WTC11 (cell line): ENCODE measurements around the gene LRRC74B.

Experiments used
- GRHL2 ChIP-seq: fragments of 250-450 bp; sonication (Bioruptor Pico); IDR thresholded peaks from 2 replicates; pipeline ENCODE4 v1.8.0; 2022; ENCODE audit warnings: mild to moderate bottlenecking, moderate library complexity; ENCODE audit not compliant: insufficient replicate concordance, severe bottlenecking
- NFYB ChIP-seq: sonication (generic); formaldehyde crosslinking; conservative IDR thresholded peaks from 2 replicates; pipeline ENCODE4 v1.8.0; 2022; ENCODE audit warnings: low read depth, missing genetic modification reagents
- NR2C2 ChIP-seq: sonication (generic); formaldehyde crosslinking; IDR thresholded peaks from 2 replicates; pipeline ENCODE4 v1.8.0; 2022; ENCODE audit warnings: mild to moderate bottlenecking, missing genetic modification reagents
- RELA ChIP-seq: sonication (generic); formaldehyde crosslinking; IDR thresholded peaks from 2 replicates; pipeline ENCODE4 v1.8.1; 2022; ENCODE audit warnings: missing genetic modification reagents, mild to moderate bottlenecking, borderline replicate concordance
- SP1 ChIP-seq: sonication (generic); formaldehyde crosslinking; conservative IDR thresholded peaks from 2 replicates; pipeline ENCODE4 v1.8.1; 2022; ENCODE audit warnings: missing genetic modification reagents
- ZBTB21 ChIP-seq: sonication (generic); formaldehyde crosslinking; IDR thresholded peaks from 2 replicates; pipeline ENCODE4 v1.8.1; 2023; ENCODE audit warnings: mild to moderate bottlenecking, missing genetic modification reagents, borderline replicate concordance
- TF ChIP-seq, protein P1 (sequence below): fragments of 200-600 bp; IDR thresholded peaks from 2 replicates; pipeline ENCODE4 v1.8.0; 2022; ENCODE audit warnings: antibody characterized with exemption
- TF ChIP-seq, protein P2 (sequence below): fragments of 250-450 bp; sonication (Bioruptor Pico); IDR thresholded peaks from 2 replicates; pipeline ENCODE4 v1.9.0; 2021; ENCODE audit warnings: mild to moderate bottlenecking
- TF ChIP-seq, protein P3 (sequence below): sonication (generic); formaldehyde crosslinking; IDR thresholded peaks from 2 replicates; pipeline ENCODE4 v1.8.0; 2022; ENCODE audit warnings: mild to moderate bottlenecking, missing genetic modification reagents

DNA sequence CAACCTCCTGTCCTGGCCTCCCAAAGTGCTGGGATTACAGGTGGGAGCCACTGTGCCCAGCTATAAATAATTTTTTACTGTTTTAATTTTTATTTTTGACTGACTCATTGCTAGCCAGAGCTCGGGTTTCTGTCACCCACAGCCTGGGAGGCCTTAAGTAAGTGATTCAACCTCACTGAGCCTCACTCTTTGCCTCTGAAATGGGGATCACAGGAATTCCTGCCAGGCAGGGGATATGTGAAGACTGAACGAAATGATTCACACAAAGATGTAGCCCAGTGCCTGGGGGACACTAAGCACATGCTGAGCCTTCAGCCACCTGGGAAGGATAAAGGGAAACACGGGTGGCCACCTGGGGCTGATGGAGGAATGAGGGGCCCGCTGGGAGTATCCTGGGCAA is 3.8 kb upstream of the LRRC74B start:
- TF ChIP-seq ZBTB21 (CRISPR knock-in tag) (no peak), RELA (CRISPR knock-in tag) (no peak), NFYB (CRISPR knock-in tag) (no peak), SP1 (CRISPR knock-in tag) (no peak), GRHL2 (no peak), NR2C2 (no peak)
- TF ChIP-seq, protein P1, sequence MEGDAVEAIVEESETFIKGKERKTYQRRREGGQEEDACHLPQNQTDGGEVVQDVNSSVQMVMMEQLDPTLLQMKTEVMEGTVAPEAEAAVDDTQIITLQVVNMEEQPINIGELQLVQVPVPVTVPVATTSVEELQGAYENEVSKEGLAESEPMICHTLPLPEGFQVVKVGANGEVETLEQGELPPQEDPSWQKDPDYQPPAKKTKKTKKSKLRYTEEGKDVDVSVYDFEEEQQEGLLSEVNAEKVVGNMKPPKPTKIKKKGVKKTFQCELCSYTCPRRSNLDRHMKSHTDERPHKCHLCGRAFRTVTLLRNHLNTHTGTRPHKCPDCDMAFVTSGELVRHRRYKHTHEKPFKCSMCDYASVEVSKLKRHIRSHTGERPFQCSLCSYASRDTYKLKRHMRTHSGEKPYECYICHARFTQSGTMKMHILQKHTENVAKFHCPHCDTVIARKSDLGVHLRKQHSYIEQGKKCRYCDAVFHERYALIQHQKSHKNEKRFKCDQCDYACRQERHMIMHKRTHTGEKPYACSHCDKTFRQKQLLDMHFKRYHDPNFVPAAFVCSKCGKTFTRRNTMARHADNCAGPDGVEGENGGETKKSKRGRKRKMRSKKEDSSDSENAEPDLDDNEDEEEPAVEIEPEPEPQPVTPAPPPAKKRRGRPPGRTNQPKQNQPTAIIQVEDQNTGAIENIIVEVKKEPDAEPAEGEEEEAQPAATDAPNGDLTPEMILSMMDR, result no peak
- TF ChIP-seq, protein P2, sequence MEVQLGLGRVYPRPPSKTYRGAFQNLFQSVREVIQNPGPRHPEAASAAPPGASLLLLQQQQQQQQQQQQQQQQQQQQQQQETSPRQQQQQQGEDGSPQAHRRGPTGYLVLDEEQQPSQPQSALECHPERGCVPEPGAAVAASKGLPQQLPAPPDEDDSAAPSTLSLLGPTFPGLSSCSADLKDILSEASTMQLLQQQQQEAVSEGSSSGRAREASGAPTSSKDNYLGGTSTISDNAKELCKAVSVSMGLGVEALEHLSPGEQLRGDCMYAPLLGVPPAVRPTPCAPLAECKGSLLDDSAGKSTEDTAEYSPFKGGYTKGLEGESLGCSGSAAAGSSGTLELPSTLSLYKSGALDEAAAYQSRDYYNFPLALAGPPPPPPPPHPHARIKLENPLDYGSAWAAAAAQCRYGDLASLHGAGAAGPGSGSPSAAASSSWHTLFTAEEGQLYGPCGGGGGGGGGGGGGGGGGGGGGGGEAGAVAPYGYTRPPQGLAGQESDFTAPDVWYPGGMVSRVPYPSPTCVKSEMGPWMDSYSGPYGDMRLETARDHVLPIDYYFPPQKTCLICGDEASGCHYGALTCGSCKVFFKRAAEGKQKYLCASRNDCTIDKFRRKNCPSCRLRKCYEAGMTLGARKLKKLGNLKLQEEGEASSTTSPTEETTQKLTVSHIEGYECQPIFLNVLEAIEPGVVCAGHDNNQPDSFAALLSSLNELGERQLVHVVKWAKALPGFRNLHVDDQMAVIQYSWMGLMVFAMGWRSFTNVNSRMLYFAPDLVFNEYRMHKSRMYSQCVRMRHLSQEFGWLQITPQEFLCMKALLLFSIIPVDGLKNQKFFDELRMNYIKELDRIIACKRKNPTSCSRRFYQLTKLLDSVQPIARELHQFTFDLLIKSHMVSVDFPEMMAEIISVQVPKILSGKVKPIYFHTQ, result no peak
- TF ChIP-seq, protein P3, sequence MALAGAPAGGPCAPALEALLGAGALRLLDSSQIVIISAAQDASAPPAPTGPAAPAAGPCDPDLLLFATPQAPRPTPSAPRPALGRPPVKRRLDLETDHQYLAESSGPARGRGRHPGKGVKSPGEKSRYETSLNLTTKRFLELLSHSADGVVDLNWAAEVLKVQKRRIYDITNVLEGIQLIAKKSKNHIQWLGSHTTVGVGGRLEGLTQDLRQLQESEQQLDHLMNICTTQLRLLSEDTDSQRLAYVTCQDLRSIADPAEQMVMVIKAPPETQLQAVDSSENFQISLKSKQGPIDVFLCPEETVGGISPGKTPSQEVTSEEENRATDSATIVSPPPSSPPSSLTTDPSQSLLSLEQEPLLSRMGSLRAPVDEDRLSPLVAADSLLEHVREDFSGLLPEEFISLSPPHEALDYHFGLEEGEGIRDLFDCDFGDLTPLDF (CRISPR knock-in tag), result no peak
